Thoracic aorta (tissue), 2 donors: Measurements from ENCODE around the gene TKT. TPM values are rescaled to one million over a fixed set of nuclear protein-coding genes. Genes with fewer than 3 reads are reported as not detected.

ENCODE experiments used
- ATAC-seq: fragments of 150-250 bp; one replicate; pipeline ENCODE4 v1.8.0; 2017; ENCODE audit warnings: low read depth; ENCODE audit not compliant: insufficient number of reproducible peaks, low FRiP score
- DNase-seq: peaks from one replicate; pipeline ENCODE4 v3.0.0-alpha.2; 2020; ENCODE audit warnings: low spot score
- H3K27ac ChIP-seq, 2 donors: fragments of 200-600 bp; sonication (generic); 1 replicate in 1 of 2; 2 replicates in 1 of 2; pipeline ENCODE4 v1.5.1; 2016; ENCODE audit warnings: mild to moderate bottlenecking in 2 of 2, moderate library complexity in 2 of 2
- H3K27me3 ChIP-seq: fragments of 200-600 bp; sonication (generic); replicated peaks from 2 replicates; pipeline ENCODE4 v1.6.0; 2016; ENCODE audit warnings: mild to moderate bottlenecking; ENCODE audit not compliant: insufficient read depth
- H3K36me3 ChIP-seq: fragments of 200-600 bp; sonication (generic); one replicate; pipeline ENCODE4 v1.5.1; 2016
- H3K4me1 ChIP-seq, 2 donors: fragments of 200-600 bp; sonication (generic); 1 replicate in 1 of 2; 2 replicates in 1 of 2; pipeline versions ENCODE4 v1.5.1 to v1.6.0; 2016; ENCODE audit warnings: low read depth in 2 of 2, mild to moderate bottlenecking in 1 of 2; ENCODE audit not compliant: control insufficient read depth in 1 of 2
- H3K4me3 ChIP-seq: fragments of 200-600 bp; sonication (generic); 2 replicates; pipeline ENCODE4 v1.5.1; 2016; ENCODE audit warnings: mild to moderate bottlenecking
- H3K9me3 ChIP-seq: fragments of 200-600 bp; sonication (generic); 2 replicates; pipeline ENCODE4 v1.5.1; 2016
- total RNA-seq, 2 donors: library from RNA; depleted of rRNA; stranded (reverse); fragments of >200 nt; gene quantifications; one replicate each; pipeline versions ENCODE4 v1.1.0 to v1.2.3, GENCODE V29; 2016
- TF ChIP-seq, protein P1 (sequence below): fragments of 200-600 bp; sonication (generic); IDR thresholded peaks from one replicate; pipeline ENCODE4 v1.5.1; 2019; ENCODE audit warnings: antibody characterized with exemption

Gene TKT
- total RNA-seq, 2 donors from 2014 or later: 138 to 240 TPM

DNA sequence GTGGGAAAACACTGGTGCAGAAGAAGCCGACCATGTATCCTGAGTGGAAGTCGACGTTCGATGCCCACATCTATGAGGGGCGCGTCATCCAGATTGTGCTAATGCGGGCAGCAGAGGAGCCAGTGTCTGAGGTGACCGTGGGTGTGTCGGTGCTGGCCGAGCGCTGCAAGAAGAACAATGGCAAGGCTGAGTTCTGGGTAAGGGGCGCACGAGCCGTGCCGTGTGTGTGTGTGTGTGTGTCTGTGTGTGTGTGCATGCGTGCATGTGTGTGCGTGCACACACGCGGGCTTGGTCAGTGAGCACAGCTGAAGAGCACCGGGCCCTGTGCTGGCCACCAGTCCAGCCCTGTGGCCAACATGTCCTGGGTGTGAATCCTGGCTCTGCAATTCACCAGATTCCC, 76.2 kb downstream of the TKT start:
- Histone ChIP-seq H3K4me3 (no peak overlapping the region), H3K27ac (no peak overlapping the region), H3K36me3 (peaks cover 56% of the 10 kb centered on the region), H3K4me1 (no peaks in the 10 kb centered on the region), H3K9me3 (no peaks in the 10 kb centered on the region), H3K27me3 (no peaks in the 10 kb centered on the region)
- DNase-seq (no peak), ATAC-seq (no peak)
- TF ChIP-seq, protein P1, sequence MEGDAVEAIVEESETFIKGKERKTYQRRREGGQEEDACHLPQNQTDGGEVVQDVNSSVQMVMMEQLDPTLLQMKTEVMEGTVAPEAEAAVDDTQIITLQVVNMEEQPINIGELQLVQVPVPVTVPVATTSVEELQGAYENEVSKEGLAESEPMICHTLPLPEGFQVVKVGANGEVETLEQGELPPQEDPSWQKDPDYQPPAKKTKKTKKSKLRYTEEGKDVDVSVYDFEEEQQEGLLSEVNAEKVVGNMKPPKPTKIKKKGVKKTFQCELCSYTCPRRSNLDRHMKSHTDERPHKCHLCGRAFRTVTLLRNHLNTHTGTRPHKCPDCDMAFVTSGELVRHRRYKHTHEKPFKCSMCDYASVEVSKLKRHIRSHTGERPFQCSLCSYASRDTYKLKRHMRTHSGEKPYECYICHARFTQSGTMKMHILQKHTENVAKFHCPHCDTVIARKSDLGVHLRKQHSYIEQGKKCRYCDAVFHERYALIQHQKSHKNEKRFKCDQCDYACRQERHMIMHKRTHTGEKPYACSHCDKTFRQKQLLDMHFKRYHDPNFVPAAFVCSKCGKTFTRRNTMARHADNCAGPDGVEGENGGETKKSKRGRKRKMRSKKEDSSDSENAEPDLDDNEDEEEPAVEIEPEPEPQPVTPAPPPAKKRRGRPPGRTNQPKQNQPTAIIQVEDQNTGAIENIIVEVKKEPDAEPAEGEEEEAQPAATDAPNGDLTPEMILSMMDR: no peak

DNA sequence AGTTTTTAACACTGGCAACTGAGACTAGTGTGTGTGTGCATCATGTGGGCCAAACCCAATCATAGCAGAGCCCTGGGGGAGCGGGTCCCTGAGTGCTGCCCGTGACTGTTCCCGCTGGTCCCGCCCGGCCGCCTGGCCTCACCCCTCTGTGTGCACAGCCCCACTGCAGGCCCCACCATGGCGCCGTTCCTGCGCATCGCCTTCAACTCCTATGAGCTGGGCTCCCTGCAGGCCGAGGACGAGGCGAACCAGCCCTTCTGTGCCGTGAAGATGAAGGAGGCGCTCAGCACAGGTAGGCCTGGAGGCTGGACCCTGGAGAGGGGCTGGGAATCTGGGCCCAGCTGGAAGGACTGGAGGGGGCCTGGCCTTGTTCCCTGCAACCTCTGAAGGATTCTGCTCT, 77.6 kb downstream of the TKT start:
- Histone ChIP-seq H3K4me1 (no peaks in the 10 kb centered on the region), H3K9me3 (no peaks in the 10 kb centered on the region), H3K4me3 (no peak overlapping the region), H3K27me3 (no peaks in the 10 kb centered on the region), H3K36me3 (peaks cover 58% of the 10 kb centered on the region), H3K27ac (no peak overlapping the region)
- ATAC-seq: no peak
- DNase-seq: no peak
- TF ChIP-seq, protein P1: no peak

- Histone ChIP-seq H3K4me3 (no peak overlapping the region), H3K4me1 (peaks cover 0 to 8% of the 10 kb centered on the region in 2 donors), H3K9me3 (no peaks in the 10 kb centered on the region), H3K27ac (no peak overlapping the region), H3K36me3 (peaks cover 42% of the 10 kb centered on the region), H3K27me3 (no peaks in the 10 kb centered on the region)
- DNase-seq (no peak), ATAC-seq (no peak)
- TF ChIP-seq, protein P1: no peak
Measured at GRCh38 chr3:53175613-53176540, 79.9 kb downstream of the TKT start.

Other genes starting within 250 kb of the TKT start
- gene SFMBT1, start 209.9 kb downstream of the TKT start, total RNA-seq: 10 to 100 TPM in 1 of 2 donors, 1 to 10 TPM in 1; 7.4 to 13.5 TPM
- 10 to 100 TPM in 1 of 2 donors, 1 to 10 TPM in 1; 7.0 to 17.6 TPM for gene RFT1, start 125.6 kb downstream of the TKT start, total RNA-seq
- gene PRKCD, start 94.8 kb downstream of the TKT start, total RNA-seq: 10 to 100 TPM; 17.5 to 20.2 TPM
- gene DCP1A, start 91.5 kb upstream of the TKT start, total RNA-seq: 10 to 100 TPM; 28.5 to 33.2 TPM
- 1 to 10 TPM in 1 of 2 donors, under 1 TPM in 1; 0.68 to 1.5 TPM for gene CACNA1D, start 238.6 kb upstream of the TKT start, total RNA-seq